Urinary bladder (tissue), 4 donors: Measurements from ENCODE around the gene MAP3K20. TPM values are rescaled to one million over a fixed set of nuclear protein-coding genes. Genes with fewer than 3 reads are reported as not detected.

Source experiments
- DNase-seq: peaks from one replicate; pipeline ENCODE4 v3.0.0-alpha.2; 2015; ENCODE audit errors: extremely low spot score
- H3K27ac ChIP-seq: one replicate; pipeline ENCODE4 v1.5.1; 2013; ENCODE audit warnings: low read depth, mild to moderate bottlenecking, moderate library complexity
- H3K36me3 ChIP-seq: one replicate; pipeline ENCODE4 v1.6.1; 2013; ENCODE audit warnings: mild to moderate bottlenecking, moderate library complexity; ENCODE audit not compliant: insufficient read depth
- H3K4me1 ChIP-seq: one replicate; pipeline ENCODE4 v1.6.1; 2013; ENCODE audit warnings: mild to moderate bottlenecking, moderate library complexity; ENCODE audit not compliant: insufficient read depth
- H3K4me3 ChIP-seq: one replicate; pipeline ENCODE4 v1.5.1; 2013; ENCODE audit warnings: low read depth, low read length
- WGBS: extraction: QIAGEN DNeasy Blood & Tissue Kit; methylation state at CpG from one replicate; pipeline ENCODE4 v1.1.7; 2013; 5-methylcytosine and 5-hydroxymethylcytosine counted together
- polyA plus RNA-seq: library from polyadenylated mRNA; stranded (reverse); fragments of 200-250 nt; gene quantifications from one replicate; pipeline ENCODE4 v1.2.3, GENCODE V29; 2013
- total RNA-seq: library from RNA; depleted of rRNA; stranded (reverse); fragments of >200 nt; gene quantifications from one replicate; pipeline ENCODE4 v1.2.3, GENCODE V29; 2014
- donor health status: healthy with polysubstance abuse.
- donor health status: healthy.

The MAP3K20 gene
- total and polyA plus RNA-seq, 2 donors = 140 TPM

GRCh38 chr2:173134703-173135102, 59.1 kb downstream of the MAP3K20 start:
- Histone ChIP-seq H3K36me3 (no peaks in the 10 kb centered on the region), H3K27ac (no peak overlapping the region), H3K4me3 (no peak overlapping the region), H3K4me1 (peaks cover 1% of the 10 kb centered on the region)
- 76% methylated on average over 4 of the region's 4 CpGs for whole genome bisulfite sequencing
- no peak for DNase-seq

DNA sequence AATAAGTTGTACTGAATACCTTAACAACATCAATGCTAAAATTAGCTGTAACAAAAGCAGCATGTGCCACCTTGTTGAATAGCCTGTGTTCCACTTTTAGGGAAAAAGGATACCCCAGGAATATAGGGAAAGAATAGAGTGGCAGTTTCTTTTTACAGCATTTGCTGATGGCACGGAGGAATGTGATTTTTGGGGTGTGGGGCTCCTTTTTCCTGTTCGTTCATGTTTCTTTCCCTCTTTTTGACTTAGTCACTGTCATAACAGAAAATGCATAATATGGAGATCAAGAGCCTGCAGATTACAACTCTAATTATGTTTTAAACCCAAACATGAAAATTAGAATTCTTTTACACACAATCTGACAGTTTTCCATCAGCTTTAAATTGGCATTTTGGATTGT, 60.4 kb downstream of the MAP3K20 start:
- H3K36me3 ChIP-seq = no peaks in the 10 kb centered on the region
- no peak overlapping the region for H3K27ac ChIP-seq
- no peak for DNase-seq
- no peak overlapping the region for H3K4me3 ChIP-seq
- peaks cover 1% of the 10 kb centered on the region for H3K4me1 ChIP-seq
- WGBS = 70% methylated on average over 2 of the region's 2 CpGs

DNA sequence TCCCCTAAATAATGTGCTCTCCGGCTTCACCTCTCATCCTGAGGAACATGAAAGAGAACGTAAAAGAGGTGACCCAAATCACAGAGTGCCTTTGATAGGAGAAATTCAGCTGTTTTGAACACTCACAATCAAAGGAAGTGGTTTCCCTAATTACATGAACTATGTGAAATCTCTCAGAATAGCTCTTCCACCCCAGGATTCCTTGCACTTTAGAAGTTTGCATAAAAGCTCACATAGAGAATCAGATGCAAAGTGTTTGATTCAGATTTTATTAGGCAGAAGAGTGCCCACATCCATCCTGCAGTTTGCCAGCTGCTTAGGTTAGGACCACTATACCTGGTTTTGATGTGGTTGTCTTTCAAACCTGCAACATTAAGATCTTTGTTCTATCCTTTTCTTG, 61.0 kb downstream of the MAP3K20 start:
- no peak overlapping the region for H3K4me3 ChIP-seq
- H3K4me1 ChIP-seq = no peaks in the 10 kb centered on the region
- WGBS = 74% methylated on average over 2 of the region's 2 CpGs
- no peak for DNase-seq
- no peaks in the 10 kb centered on the region for H3K36me3 ChIP-seq
- H3K27ac ChIP-seq = no peak overlapping the region

- WGBS = 84% methylated on average over 3 of the region's 3 CpGs
- H3K4me1 ChIP-seq = no peaks in the 10 kb centered on the region
Observed at GRCh38 chr2:173137610-173138009, 62.0 kb downstream of the MAP3K20 start.

DNA sequence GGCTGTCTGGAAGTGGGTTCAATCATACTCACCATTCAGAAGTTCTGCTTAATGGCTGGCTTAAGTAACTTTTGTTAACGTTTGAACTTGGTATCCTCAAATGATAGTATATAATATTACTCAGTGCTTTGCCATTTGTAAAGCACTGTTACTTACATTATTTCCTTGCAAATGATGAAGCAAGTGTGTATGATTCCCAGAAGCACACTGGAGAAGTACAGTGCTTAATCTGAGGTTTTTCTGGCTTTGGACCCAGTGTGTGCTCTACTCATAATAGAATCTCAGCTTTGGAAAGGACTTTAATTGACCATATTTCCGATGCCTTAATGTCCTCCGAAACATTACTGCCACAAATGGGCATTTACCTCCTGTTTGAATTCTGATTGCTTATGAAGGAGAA, 63.3 kb downstream of the MAP3K20 start:
- no peak for DNase-seq
- Histone ChIP-seq H3K4me3 (no peak overlapping the region), H3K27ac (no peak overlapping the region), H3K4me1 (no peaks in the 10 kb centered on the region), H3K36me3 (no peaks in the 10 kb centered on the region)
- 79% methylated on average over 3 of the region's 3 CpGs for WGBS

More at GRCh38 chr2:173137610-173138009, 62.0 kb downstream of the MAP3K20 start:
- Histone ChIP-seq H3K27ac (no peak overlapping the region), H3K36me3 (no peaks in the 10 kb centered on the region), H3K4me3 (no peak overlapping the region)
- DNase-seq = no peak

- no peak for DNase-seq
- Histone ChIP-seq H3K4me3 (no peak overlapping the region), H3K4me1 (no peaks in the 10 kb centered on the region)
Observed at GRCh38 chr2:173141666-173142065, 66.0 kb downstream of the MAP3K20 start.

GRCh38 chr2:173145454-173145853, 69.8 kb downstream of the MAP3K20 start:
- no peak overlapping the region for H3K27ac ChIP-seq
- no peaks in the 10 kb centered on the region for H3K36me3 ChIP-seq
- H3K4me3 ChIP-seq = no peak overlapping the region
- DNase-seq = no peak
- H3K4me1 ChIP-seq = peaks cover 1% of the 10 kb centered on the region

More at GRCh38 chr2:173141666-173142065, 66.0 kb downstream of the MAP3K20 start:
- Histone ChIP-seq H3K36me3 (no peaks in the 10 kb centered on the region), H3K27ac (no peak overlapping the region)

GRCh38 chr2:173146590-173146989, 70.9 kb downstream of the MAP3K20 start:
- H3K27ac ChIP-seq = no peak overlapping the region
- 63% methylated on average over 3 of the region's 3 CpGs for WGBS
- H3K4me3 ChIP-seq = no peak overlapping the region
- H3K4me1 ChIP-seq = peaks cover 1% of the 10 kb centered on the region
- H3K36me3 ChIP-seq = no peaks in the 10 kb centered on the region
- no peak for DNase-seq

DNA sequence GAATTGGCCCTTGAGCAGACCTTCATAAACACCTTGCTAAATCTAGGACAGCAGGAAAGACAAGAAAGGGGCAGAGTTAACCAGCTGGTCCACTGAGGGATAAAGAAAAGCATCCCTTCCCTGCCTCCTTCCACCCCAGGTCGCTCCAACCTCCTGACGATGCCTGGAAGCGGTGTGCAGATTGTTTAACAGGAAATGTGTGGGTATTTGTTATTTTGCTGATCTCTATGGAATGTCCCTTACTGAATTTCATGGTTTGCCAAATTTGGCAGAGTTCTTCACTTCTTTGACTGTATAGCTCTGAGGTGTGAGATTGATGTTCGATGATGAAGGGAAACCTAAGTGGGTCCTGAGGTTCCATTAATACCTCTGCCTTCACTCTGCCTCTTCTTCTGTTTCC, 72.9 kb downstream of the MAP3K20 start:
- H3K36me3 ChIP-seq = no peaks in the 10 kb centered on the region
- H3K4me3 ChIP-seq = no peak overlapping the region
- peaks cover 1% of the 10 kb centered on the region for H3K4me1 ChIP-seq
- WGBS = 84% methylated on average over 4 of the region's 4 CpGs
- no peak overlapping the region for H3K27ac ChIP-seq
- no peak for DNase-seq

DNA sequence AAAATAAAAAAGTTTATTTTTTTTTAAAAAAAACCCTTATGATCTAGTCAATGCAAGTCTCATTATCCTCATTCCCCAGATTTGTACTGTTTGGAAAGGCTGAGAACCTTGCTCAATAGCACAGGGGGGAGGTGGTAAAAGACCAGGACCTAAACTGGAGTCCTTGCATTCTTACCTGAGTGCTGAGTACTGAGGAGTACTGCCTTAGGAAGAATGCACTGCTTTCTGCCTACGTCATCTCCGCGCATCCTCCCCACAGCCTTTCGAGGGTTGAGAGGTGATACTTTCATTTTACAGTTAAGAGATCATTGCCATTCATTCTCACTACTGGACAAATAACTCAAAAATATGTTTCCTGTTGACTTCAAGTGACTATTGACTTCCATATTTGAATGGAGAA, 73.8 kb downstream of the MAP3K20 start:
- no peak for DNase-seq
- Histone ChIP-seq H3K4me3 (no peak overlapping the region), H3K36me3 (no peaks in the 10 kb centered on the region), H3K27ac (no peak overlapping the region), H3K4me1 (peaks cover 1% of the 10 kb centered on the region)
- WGBS = 96% methylated on average over 4 of the region's 4 CpGs

DNA sequence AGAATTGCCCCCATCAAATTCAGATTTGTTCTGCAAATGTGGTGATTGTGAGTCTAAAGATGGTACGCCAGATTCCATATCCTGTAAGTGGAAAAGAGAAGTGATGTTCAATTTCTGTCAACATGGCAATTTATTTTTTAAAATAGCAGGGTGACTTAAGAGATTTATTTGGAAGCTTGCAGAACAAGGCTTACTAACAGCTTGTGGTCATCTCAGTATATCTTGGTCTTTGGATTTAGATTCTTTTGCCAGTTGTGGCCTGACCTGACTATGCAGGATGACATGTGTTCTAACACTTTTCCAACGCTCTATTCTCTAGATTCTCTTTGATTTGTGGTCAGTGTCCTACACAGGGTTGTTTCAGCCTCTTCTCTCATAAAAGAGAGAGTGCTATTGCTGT, 74.4 kb downstream of the MAP3K20 start:
- H3K36me3 ChIP-seq = no peaks in the 10 kb centered on the region
- no peak for DNase-seq
- WGBS = 61% methylated on average over 2 of the region's 2 CpGs
- H3K4me1 ChIP-seq = peaks cover 1% of the 10 kb centered on the region
- no peak overlapping the region for H3K27ac ChIP-seq
- no peak overlapping the region for H3K4me3 ChIP-seq

DNA sequence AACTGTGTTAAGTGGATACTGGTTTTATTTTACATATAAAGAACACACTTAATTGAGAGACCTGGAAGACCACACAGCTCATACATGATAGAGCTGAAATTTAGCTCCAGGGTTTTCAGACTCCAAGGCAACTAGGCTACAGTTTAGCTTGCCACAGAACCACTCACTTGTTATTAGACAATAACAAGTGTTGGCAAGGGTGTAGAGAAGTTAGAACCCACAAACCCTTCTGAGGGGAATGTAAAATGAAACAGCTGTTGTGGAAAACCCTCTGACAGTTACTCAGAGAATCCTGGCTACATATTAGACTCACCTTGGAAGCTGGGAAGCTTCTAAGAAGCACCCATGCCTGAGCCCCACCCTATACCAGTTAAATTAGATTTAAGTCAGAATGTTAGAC, 75.3 kb downstream of the MAP3K20 start:
- Histone ChIP-seq H3K27ac (no peak overlapping the region), H3K4me1 (peaks cover 1% of the 10 kb centered on the region), H3K36me3 (no peaks in the 10 kb centered on the region), H3K4me3 (no peak overlapping the region)
- DNase-seq = no peak

DNA sequence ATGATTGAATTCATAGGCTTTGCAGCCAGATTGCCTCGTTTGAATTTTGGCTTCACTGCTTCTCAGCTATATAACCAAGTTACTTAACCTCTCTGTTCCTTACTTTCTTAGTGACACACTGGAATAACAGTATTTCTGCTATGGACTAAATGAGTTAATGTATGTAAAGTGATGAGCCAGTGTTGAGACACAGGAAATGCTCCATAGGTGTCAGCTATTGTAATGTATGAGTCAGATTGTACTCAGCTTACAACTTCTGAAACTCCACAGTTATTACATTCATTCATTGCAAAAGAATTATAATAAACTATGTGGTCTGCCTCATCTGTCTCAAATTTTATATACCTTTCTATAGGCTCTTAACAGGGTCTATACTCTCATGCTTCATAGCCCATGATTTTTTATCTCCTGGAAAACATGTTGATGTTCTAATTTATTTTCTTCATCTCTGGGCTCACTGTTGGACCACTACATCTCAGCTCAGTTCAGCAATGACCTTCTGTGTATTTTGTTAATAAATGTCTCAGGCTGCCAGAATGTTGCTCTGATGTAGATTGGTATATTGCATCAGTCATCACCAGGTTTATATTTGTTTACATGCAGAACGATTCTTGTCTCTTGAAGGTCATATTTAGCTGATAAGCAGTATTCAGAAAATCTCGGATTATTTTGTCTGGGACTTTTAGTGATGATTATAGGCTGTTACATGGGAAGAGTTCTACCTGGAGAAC, 76.2 kb downstream of the MAP3K20 start:
- no peak overlapping the region for H3K27ac ChIP-seq
- no peaks in the 10 kb centered on the region for H3K36me3 ChIP-seq
- 35% methylated on average over 3 of the region's 3 CpGs for WGBS
- no peak overlapping the region for H3K4me3 ChIP-seq
- no peak for DNase-seq
- H3K4me1 ChIP-seq = peaks cover 1% of the 10 kb centered on the region

DNA sequence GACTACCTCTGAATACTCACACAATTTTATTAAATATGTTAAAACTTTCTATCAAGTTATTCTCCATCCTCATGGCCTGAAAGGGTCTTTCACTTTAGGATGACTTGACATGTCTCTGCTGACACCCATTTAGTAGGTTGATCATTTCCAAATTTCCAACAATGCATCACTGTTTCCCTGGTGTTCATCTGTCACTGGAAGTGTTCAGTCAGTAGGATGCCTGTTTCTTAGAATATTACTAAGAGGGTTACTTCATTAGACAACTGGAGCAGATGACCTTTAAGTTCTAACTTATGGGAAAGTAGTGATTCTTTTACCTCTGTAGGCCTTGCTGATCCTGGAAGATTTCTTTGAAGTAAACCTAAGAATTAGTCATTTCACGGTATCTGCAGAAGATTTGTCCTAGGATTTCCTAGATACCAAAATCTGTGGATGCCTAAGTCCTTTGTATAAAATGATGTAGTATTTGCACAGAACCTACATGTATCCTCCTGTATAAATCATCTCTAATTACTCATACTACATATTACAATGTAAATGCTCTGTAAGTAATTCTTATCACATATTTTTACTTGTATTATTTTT, 77.7 kb downstream of the MAP3K20 start:
- Histone ChIP-seq H3K27ac (no peak overlapping the region), H3K4me3 (no peak overlapping the region), H3K4me1 (no peaks in the 10 kb centered on the region), H3K36me3 (no peaks in the 10 kb centered on the region)
- 79% methylated on average over 1 of the region's 1 CpG for WGBS
- DNase-seq = no peak
